Lower lobe of right lung (tissue), 2 donors: ENCODE results near the gene CYFIP1. TPM values are rescaled to one million over a fixed set of nuclear protein-coding genes. Genes with fewer than 3 reads are reported as not detected.

Experiments used
- ATAC-seq, 2 donors: fragments of 200-7000 bp; cut with Tn5 transposase; one replicate each; pipeline ENCODE4 v1.9.1; 2020 to 2022; ENCODE audit warnings: mild to moderate bottlenecking in 2 of 2, moderate library complexity in 2 of 2
- DNase-seq: peaks from one replicate; pipeline ENCODE4 v3.0.0-alpha.2; 2020
- H3K27ac ChIP-seq: fragments of 200-600 bp; one replicate; pipeline ENCODE4 v1.8.0; 2022
- H3K27me3 ChIP-seq: fragments of 200-600 bp; one replicate; pipeline ENCODE4 v1.8.0; 2022; ENCODE audit warnings: low read depth
- H3K36me3 ChIP-seq: fragments of 200-600 bp; one replicate; pipeline ENCODE4 v1.8.0; 2022; ENCODE audit warnings: mild to moderate bottlenecking
- H3K4me1 ChIP-seq: fragments of 200-600 bp; one replicate; pipeline ENCODE4 v1.8.0; 2022
- H3K4me3 ChIP-seq: fragments of 200-600 bp; one replicate; pipeline ENCODE4 v1.8.0; 2022; ENCODE audit warnings: mild to moderate bottlenecking
- H3K9me3 ChIP-seq: fragments of 200-600 bp; one replicate; pipeline ENCODE4 v1.8.0; 2022
- intact Hi-C: fragments of 100-400 bp; cut with DNase I; formaldehyde crosslinking; loops from one replicate; pipeline ENCODE4 v1.11.0; 2022
- total RNA-seq: library from RNA; stranded (reverse); fragmentation: NEBNext Ultra II Directional; extraction: Animal tissue kit (Norgen Biotek cat#: 25700); gene quantifications from one replicate; pipeline ENCODE4 v1.2.1, GENCODE V29; 2021
- TF ChIP-seq, protein P1 (sequence below): fragments of 200-600 bp; IDR thresholded peaks from one replicate; pipeline ENCODE4 v1.8.0; 2022; ENCODE audit warnings: antibody characterized with exemption, mild to moderate bottlenecking
- donor health status: DM: no; HTN: yes; CAD: no; lungs with severe emphysema.

CYFIP1 gene
- total RNA-seq, 1 donor from 2014 or later = 153 TPM

DNA sequence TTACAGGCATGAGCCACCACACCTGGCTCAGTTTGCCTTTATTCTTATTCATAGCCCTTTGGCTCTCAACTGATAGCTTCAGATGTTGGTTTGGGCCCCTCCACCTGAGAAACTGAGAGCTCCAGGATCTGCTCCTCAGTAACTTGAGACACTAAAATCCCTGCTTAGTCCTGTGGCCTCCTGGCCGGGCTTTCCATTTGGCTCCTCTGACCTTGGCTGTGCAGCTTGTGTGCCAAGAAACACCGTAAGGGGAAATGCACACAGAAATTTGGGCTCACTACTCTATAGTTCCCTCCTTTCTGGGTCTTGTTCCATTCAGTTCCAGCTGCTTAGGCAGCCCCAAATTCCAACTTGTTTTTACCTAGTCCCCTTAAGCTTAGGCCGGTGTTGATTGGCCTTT is 116.8 kb downstream of the CYFIP1 start:
- peaks cover 96% of the 10 kb centered on the region for H3K36me3 ChIP-seq
- no peak overlapping the region for H3K4me3 ChIP-seq
- no peaks in the 10 kb centered on the region for H3K4me1 ChIP-seq
- H3K9me3 ChIP-seq = no peaks in the 10 kb centered on the region
- H3K27me3 ChIP-seq = no peaks in the 10 kb centered on the region
- TF ChIP-seq, protein P1, sequence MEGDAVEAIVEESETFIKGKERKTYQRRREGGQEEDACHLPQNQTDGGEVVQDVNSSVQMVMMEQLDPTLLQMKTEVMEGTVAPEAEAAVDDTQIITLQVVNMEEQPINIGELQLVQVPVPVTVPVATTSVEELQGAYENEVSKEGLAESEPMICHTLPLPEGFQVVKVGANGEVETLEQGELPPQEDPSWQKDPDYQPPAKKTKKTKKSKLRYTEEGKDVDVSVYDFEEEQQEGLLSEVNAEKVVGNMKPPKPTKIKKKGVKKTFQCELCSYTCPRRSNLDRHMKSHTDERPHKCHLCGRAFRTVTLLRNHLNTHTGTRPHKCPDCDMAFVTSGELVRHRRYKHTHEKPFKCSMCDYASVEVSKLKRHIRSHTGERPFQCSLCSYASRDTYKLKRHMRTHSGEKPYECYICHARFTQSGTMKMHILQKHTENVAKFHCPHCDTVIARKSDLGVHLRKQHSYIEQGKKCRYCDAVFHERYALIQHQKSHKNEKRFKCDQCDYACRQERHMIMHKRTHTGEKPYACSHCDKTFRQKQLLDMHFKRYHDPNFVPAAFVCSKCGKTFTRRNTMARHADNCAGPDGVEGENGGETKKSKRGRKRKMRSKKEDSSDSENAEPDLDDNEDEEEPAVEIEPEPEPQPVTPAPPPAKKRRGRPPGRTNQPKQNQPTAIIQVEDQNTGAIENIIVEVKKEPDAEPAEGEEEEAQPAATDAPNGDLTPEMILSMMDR = no peak
- DNase-seq (no peak), ATAC-seq (peak in 1 of 2 donors; percentile 7)
- intact Hi-C loops = no loop called here
- H3K27ac ChIP-seq = no peak overlapping the region

DNA sequence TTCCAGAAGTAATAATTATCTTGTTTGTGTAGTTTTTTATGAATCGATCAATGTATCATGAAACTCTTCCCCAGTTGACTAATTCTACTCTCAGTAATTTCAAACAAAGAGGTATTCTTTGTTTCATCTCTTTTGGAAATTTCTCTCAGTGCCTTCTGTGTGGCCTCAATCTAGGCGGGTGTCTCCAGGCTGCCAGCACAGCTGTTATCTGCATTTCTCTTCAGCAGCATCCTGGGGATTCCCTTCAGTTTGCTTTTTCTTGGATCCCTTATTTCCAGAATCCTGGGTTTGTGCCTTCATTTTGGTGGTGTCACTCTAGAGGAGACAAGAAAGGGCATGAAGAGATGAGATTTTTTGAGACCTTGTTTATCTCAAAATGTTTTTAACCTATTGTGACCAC is 119.0 kb downstream of the CYFIP1 start:
- intact Hi-C loops = no loop called here
- H3K27me3 ChIP-seq = no peaks in the 10 kb centered on the region

DNA sequence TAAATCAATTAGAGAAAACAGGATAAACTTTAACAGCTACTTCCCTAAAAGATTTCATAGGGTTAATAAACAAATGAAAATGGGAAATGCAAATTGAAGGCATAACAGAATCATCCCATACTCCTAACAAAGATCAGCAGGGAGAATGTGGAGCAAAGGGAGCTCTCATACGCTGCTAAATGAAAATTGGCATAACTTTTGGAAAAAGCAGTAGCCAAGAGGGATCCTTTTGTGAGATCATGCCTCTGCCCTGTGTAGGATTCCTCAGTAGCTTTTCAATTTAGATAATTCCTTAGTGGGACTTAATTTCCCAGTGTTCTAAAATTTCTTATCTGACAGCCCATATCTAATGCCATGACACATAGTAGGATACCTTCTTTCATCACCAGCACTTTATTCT is 123.5 kb downstream of the CYFIP1 start:
- no peak for ATAC-seq
- peaks cover 97% of the 10 kb centered on the region for H3K36me3 ChIP-seq
- intact Hi-C loops = no loop called here

More for the DNA sequence above, 119.0 kb downstream of the CYFIP1 start:
- no peak for DNase-seq
- no peak overlapping the region for H3K27ac ChIP-seq
- H3K36me3 ChIP-seq = peaks cover 94% of the 10 kb centered on the region
- TF ChIP-seq, protein P1 = no peak
- ATAC-seq = no peak
- H3K9me3 ChIP-seq = no peaks in the 10 kb centered on the region
- no peaks in the 10 kb centered on the region for H3K4me1 ChIP-seq
- no peak overlapping the region for H3K4me3 ChIP-seq

GRCh38 chr15:22855791-22856190 is 124.4 kb downstream of the CYFIP1 start:
- TF ChIP-seq, protein P1 = no peak
- Histone ChIP-seq H3K27ac (no peak overlapping the region), H3K27me3 (no peaks in the 10 kb centered on the region), H3K4me3 (no peak overlapping the region), H3K9me3 (no peaks in the 10 kb centered on the region), H3K4me1 (no peaks in the 10 kb centered on the region), H3K36me3 (peaks cover 97% of the 10 kb centered on the region)
- intact Hi-C loops = no loop called here
- no peak for ATAC-seq
- no peak for DNase-seq

More for the DNA sequence above, 123.5 kb downstream of the CYFIP1 start:
- no peaks in the 10 kb centered on the region for H3K27me3 ChIP-seq
- H3K4me1 ChIP-seq = no peaks in the 10 kb centered on the region
- TF ChIP-seq, protein P1 = no peak
- DNase-seq = no peak
- H3K27ac ChIP-seq = no peak overlapping the region
- H3K9me3 ChIP-seq = no peaks in the 10 kb centered on the region
- no peak overlapping the region for H3K4me3 ChIP-seq

DNA sequence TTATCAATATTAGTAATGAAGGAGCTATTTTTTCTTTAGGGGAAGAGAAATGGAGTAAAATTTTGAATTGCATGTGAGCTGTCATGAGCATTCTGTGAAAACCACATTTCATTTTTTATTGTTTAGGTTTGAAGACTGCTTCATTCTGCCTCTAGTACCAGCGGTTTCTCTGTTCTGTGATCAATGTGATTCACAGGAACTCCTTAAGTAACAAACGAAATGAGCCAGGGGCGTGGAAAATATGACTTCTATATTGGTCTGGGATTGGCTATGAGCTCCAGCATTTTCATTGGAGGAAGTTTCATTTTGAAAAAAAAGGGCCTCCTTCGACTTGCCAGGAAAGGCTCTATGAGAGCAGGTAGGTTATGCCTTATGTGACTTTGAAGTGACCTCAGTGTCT is 128.7 kb downstream of the CYFIP1 start:
- H3K27me3 ChIP-seq = no peaks in the 10 kb centered on the region
- DNase-seq (no peak), ATAC-seq (no peak)
- no peaks in the 10 kb centered on the region for H3K4me1 ChIP-seq
- H3K9me3 ChIP-seq = no peaks in the 10 kb centered on the region
- H3K27ac ChIP-seq = no peak overlapping the region
- intact Hi-C loops = no loop called here
- TF ChIP-seq, protein P1 = no peak
- H3K36me3 ChIP-seq = peaks cover 94% of the 10 kb centered on the region
- no peak overlapping the region for H3K4me3 ChIP-seq

DNA sequence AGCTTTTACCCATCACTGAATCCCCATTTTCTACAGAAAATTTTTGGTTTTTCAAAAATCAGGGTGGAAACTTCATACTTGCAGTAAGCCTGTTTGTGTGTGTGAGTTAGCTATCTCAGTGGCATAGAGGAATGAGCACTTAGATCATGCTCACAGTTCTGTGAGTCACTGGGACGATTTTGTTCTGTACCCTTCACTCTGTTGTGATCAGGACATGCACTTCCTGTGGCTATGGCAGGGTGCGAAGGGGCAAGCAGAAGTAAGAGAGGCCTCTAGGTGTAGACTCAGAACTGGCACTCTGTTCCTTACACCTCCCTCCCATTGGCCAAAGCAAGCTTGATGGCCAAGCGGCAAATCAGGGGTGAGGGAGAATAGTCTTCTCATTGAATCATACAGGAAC is 130.1 kb downstream of the CYFIP1 start:
- Histone ChIP-seq H3K9me3 (no peaks in the 10 kb centered on the region), H3K36me3 (peaks cover 92% of the 10 kb centered on the region), H3K4me1 (peaks cover 4% of the 10 kb centered on the region), H3K27ac (no peak overlapping the region), H3K27me3 (no peaks in the 10 kb centered on the region), H3K4me3 (no peak overlapping the region)
- ATAC-seq = no peak
- TF ChIP-seq, protein P1 = no peak
- intact Hi-C loops = no loop called here
- no peak for DNase-seq
